ENCODE measurements around the gene TRAF6.

- no peak for TF ChIP-seq EZH2 (IDR thresholded peaks at IDR 0.05; ENCODE audit: low read length)
- TF ChIP-seq, protein P1, sequence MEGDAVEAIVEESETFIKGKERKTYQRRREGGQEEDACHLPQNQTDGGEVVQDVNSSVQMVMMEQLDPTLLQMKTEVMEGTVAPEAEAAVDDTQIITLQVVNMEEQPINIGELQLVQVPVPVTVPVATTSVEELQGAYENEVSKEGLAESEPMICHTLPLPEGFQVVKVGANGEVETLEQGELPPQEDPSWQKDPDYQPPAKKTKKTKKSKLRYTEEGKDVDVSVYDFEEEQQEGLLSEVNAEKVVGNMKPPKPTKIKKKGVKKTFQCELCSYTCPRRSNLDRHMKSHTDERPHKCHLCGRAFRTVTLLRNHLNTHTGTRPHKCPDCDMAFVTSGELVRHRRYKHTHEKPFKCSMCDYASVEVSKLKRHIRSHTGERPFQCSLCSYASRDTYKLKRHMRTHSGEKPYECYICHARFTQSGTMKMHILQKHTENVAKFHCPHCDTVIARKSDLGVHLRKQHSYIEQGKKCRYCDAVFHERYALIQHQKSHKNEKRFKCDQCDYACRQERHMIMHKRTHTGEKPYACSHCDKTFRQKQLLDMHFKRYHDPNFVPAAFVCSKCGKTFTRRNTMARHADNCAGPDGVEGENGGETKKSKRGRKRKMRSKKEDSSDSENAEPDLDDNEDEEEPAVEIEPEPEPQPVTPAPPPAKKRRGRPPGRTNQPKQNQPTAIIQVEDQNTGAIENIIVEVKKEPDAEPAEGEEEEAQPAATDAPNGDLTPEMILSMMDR (optimal IDR thresholded peaks at IDR 0.05 in 1 of 3, IDR thresholded peaks at IDR 0.05 in 1 of 3, conservative IDR thresholded peaks at IDR 0.05 in 1 of 3; ENCODE audit: extremely low read depth in 1 of 3, insufficient read depth in 2 of 3, low read length in 3 of 3): no peak
These were observed 72.7 kb downstream of the TRAF6 start for GRCh38 chr11:36437413-36437812.

Measured in keratinocyte (primary cell).